Keratinocyte (primary cell): ENCODE data around the gene CFL2.

Experiments used
- EZH2 ChIP-seq: IDR thresholded peaks from one replicate; pipeline ENCODE4 v1.6.1; 2012; ENCODE audit warnings: inconsistent platforms, mild to moderate bottlenecking, low read length, moderate library complexity
- TF ChIP-seq, protein P1 (sequence below), 3 experiments: IDR thresholded peaks in 1 of 3; conservative IDR thresholded peaks in 1 of 3; optimal IDR thresholded peaks in 1 of 3; 2 replicates in 2 of 3; 3 replicates in 1 of 3; pipeline versions ENCODE3 to v1.5.1; 2011; ENCODE audit warnings: low read length in 3 of 3, mild to moderate bottlenecking in 3 of 3, moderate library complexity in 2 of 3, control low read depth in 1 of 3, inconsistent platforms in 1 of 3; ENCODE audit not compliant: insufficient read depth in 2 of 3; ENCODE audit errors: extremely low read depth in 1 of 3

DNA sequence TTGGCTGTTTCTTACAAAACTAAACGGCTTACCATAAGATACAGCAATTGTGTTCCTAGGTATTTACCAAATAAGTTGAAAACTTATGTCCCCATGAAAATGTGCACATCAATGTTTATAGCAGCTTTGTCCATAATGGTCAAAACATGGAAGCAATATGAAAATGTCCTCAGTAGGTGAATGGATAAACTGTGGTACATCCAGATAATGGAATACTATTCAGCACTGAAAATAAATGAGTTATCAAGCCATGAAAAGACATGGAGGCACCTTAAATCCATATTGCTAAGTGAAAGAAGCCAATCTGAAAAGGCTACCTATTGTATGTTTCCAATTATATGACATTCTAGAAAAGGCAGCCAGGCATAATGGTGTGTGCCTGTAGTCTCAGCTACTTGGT, 40.7 kb downstream of the CFL2 start:
- TF ChIP-seq, protein P1, sequence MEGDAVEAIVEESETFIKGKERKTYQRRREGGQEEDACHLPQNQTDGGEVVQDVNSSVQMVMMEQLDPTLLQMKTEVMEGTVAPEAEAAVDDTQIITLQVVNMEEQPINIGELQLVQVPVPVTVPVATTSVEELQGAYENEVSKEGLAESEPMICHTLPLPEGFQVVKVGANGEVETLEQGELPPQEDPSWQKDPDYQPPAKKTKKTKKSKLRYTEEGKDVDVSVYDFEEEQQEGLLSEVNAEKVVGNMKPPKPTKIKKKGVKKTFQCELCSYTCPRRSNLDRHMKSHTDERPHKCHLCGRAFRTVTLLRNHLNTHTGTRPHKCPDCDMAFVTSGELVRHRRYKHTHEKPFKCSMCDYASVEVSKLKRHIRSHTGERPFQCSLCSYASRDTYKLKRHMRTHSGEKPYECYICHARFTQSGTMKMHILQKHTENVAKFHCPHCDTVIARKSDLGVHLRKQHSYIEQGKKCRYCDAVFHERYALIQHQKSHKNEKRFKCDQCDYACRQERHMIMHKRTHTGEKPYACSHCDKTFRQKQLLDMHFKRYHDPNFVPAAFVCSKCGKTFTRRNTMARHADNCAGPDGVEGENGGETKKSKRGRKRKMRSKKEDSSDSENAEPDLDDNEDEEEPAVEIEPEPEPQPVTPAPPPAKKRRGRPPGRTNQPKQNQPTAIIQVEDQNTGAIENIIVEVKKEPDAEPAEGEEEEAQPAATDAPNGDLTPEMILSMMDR (optimal IDR thresholded peaks at IDR 0.05 in 1 of 3, IDR thresholded peaks at IDR 0.05 in 1 of 3, conservative IDR thresholded peaks at IDR 0.05 in 1 of 3; ENCODE audit: extremely low read depth in 1 of 3, insufficient read depth in 2 of 3, low read length in 3 of 3), result no peak
- no peak for TF ChIP-seq EZH2
